IPS DF 4.7 (cell line): Measurements from ENCODE around the gene CDK16.

ENCODE experiments used
- DNase-seq: peaks from one replicate; pipeline ENCODE4 v3.0.0-alpha.2; 2013; ENCODE audit warnings: low spot score; ENCODE audit errors: extremely low read depth

Gene CDK16

DNA sequence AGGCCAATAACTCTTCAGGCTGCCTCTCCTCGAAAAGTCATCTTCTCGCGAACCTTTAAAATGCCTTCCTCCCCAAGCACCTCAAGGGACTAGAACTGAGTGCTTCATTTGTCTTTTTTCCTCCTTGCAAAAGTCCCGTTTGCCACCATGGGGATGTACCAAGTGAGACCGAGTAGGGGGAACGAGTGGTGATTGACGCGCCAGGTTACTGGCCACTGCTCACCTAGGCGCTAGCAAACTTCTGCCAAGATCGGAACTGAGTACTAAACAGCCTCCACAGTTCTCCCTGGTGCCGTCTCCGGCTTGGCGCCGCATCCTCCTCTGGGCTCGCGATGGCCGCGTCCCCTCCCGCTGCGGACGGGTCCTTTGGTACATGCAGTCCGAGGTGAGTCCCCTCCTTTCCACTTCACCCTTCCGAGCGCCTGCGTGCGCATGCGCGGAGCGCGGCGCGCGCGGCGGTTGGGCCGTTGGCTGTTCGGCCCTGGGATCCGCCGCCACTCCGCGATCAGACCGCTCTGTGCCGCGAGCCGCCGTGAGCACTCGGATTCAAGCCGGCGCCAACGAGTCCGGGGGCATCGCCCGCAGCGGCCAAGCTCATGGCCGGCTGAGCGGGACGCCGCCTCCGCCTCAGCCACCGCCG, at the start of gene CDK16:
Gene CDK16 (plus strand): TSS at position 402 of the 640 bp plus-strand sequence. CDS start 4,877 bp downstream, outside the sequence.
- DNase-seq: no peak

DNA sequence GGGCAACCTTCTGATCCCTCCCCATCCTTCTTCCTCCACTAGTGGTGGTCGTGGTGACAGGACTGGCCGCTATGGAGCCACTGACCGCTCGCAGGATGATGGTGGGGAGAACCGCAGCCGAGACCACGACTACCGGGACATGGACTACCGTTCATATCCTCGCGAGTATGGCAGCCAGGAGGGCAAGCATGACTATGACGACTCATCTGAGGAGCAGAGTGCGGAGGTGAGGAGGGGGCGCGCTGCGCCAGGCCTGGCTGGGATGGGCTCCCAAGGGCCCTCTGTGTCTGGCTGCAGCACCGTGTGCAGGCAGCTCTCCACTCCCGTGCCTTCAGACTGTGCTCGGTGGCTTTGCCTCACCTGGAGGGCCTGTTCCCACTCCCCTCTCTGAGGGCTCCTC, 49.2 kb upstream of the CDK16 start:
- no peak for DNase-seq

GRCh38 chrX:47169726-47170515, 48.6 kb upstream of the CDK16 start:
- DNase-seq: no peak

- no peak for DNase-seq
Measured at GRCh38 chrX:47170861-47171692, 47.4 kb upstream of the CDK16 start.

- no peak for DNase-seq
Measured at GRCh38 chrX:47171996-47172395, 46.5 kb upstream of the CDK16 start.

DNA sequence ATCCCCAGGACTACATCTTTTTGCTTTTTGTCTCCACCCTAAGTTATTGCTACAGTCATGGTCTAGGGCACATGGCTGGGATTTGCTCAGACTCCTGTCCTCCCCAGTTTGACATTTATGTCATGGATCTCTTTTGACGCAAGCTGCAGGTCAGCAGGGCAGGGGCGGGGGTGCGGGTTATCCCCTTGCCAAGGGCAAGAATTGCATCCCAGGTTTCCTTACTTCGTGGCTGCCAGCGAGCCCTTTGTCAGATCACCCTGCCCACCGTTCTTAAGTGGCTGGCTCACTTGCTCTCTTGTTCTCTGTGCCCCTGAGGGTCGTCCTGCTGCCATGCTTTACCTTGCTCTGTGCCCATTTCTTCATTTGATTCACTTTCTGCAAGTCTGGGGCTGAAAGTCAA, 45.9 kb upstream of the CDK16 start:
- DNase-seq: no peak

GRCh38 chrX:47172971-47173792, 45.3 kb upstream of the CDK16 start:
- no peak for DNase-seq

GRCh38 chrX:47174376-47174775, 44.1 kb upstream of the CDK16 start:
- DNase-seq: no peak

DNA sequence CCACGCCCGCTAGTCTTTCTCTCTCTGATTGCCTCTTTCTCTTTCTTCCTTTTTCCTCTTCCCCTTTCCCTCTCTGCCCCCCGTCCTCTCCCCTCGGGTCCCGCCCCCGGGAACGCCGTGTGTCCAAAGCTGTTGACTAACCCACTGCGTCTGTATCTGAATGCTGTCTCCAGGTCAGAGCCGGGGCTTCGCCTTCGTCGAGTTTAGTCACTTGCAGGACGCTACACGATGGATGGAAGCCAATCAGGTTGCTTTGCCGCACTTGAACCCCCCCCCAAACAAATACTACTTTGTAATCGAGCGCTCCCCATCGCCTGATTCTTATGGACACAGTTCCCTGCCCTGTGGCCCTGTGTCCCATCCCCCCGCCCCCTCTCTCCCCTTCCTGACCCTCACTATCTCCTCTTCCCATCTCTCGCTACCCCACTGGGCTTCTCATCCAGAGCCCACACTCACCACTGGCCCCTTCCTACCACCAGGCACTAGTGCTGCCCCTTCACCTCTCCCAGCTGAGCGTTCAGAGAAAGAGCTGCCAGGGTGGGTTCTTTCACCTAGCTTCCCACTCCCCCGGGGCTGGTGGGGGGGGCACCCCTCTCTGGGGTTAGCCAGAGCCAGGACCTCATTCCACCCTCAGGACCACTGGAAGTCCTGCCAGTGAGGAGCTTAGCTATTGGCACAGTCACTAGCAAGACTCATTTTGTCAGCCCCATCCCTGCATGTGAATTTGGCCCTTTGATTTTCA, 43.5 kb upstream of the CDK16 start:
- DNase-seq: no peak

- DNase-seq: no peak
Measured at GRCh38 chrX:47175588-47175980, 42.9 kb upstream of the CDK16 start.

GRCh38 chrX:47176101-47176740, 42.3 kb upstream of the CDK16 start:
- DNase-seq: no peak

DNA sequence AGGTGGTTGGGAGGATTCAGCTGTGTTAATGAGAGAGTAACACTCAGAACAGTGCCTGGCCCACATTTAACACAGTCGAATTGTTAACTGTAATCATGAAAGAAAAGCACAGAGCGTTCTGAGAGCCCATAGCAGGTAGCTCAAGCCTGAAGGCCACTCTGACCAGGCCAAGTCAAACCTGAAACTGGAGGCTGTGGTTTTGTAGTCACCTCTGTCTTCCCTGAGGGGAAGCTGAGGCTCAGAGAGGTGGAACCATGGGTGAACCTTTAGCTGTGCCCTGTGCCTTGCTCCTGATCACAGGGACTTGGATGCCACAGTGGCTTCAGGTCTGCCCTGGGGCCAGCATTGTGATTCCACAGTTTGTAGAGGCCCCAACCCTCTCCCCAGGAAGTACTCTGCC, 41.4 kb upstream of the CDK16 start:
- DNase-seq: no peak

- no peak for DNase-seq
Measured at GRCh38 chrX:47178337-47178736, 40.1 kb upstream of the CDK16 start.

DNA sequence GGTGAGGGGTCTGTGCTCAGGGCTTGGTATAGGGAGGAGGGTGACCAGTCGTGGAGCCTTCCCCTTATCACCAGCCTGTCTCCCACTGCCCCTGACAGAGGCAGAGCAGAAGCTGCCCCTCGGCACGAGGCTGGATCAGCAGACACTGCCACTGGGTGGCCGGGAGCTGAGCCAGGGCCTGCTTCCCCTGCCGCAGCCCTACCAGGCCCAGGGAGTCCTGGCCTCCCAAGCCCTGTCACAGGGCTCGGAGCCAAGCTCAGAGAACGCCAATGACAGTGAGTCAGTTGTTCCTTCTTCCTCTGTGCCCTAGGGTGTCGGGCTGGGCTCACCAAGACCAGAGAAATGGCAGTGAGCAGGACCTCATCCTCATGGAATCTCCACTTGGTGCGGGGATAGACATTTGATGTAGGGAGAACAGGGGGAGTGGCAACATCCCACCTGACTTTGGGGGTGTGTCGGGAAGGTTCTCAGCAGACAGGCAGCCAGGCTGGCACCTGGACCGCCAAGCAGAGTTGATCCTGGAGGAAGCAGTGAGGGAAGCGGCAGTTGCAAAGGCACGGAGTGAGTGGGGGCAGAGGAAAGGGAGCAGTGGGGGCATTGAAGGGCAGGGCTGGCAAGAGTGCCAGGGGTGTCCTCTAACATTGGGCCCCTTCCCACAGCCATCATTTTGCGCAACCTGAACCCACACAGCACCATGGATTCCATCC, 39.1 kb upstream of the CDK16 start:
- no peak for DNase-seq

DNA sequence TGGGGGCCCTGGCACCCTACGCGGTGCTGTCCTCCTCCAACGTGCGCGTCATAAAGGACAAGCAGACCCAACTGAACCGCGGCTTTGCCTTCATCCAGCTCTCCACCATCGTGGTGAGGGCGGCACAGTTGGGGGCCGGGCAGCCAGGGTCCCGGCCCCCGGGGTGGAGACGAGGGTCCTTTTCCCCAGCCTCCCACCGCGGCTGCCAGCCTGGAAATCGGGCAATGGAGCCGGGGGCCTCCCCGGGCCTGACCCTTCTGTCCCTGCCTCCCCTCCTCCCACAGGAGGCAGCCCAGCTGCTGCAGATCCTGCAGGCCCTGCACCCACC, 38.6 kb upstream of the CDK16 start:
- no peak for DNase-seq

GRCh38 chrX:47180346-47180745, 38.1 kb upstream of the CDK16 start:
- DNase-seq: no peak

GRCh38 chrX:47181301-47181700, 37.2 kb upstream of the CDK16 start:
- DNase-seq: no peak

GRCh38 chrX:47182106-47182700, 36.3 kb upstream of the CDK16 start:
- DNase-seq: no peak

- no peak for DNase-seq
Measured at GRCh38 chrX:47184486-47184885, 34.0 kb upstream of the CDK16 start.
